Sciatic nerve (tissue), 2 donors: ENCODE results near the gene IL31RA. TPM values are rescaled to one million over a fixed set of nuclear protein-coding genes. Genes with fewer than 3 reads are reported as not detected.

Experiments used
- ATAC-seq: fragments of 200-7000 bp; cut with Tn5 transposase; one replicate; pipeline ENCODE4 v1.9.1; 2020; ENCODE audit warnings: mild to moderate bottlenecking, moderate library complexity
- DNase-seq: peaks from one replicate; pipeline ENCODE4 v3.0.0-alpha.2; 2020; ENCODE audit warnings: low spot score
- intact Hi-C: fragments of 100-400 bp; cut with DNase I; formaldehyde crosslinking; loops from one replicate; pipeline ENCODE4 v1.14.2; 2022
- total RNA-seq: library from RNA; stranded (reverse); fragmentation: NEBNext Ultra II Directional; extraction: Animal tissue kit (Norgen Biotek cat#: 25700); gene quantifications from one replicate; pipeline ENCODE4 v1.2.1, GENCODE V29; 2021
- donor health status: DM: no; HTN: no; CAD: no.
- donor health status: DM: no; HTN: no; CAD: no.

IL31RA gene
- total RNA-seq, 1 donor from 2014 or later: not detected

DNA sequence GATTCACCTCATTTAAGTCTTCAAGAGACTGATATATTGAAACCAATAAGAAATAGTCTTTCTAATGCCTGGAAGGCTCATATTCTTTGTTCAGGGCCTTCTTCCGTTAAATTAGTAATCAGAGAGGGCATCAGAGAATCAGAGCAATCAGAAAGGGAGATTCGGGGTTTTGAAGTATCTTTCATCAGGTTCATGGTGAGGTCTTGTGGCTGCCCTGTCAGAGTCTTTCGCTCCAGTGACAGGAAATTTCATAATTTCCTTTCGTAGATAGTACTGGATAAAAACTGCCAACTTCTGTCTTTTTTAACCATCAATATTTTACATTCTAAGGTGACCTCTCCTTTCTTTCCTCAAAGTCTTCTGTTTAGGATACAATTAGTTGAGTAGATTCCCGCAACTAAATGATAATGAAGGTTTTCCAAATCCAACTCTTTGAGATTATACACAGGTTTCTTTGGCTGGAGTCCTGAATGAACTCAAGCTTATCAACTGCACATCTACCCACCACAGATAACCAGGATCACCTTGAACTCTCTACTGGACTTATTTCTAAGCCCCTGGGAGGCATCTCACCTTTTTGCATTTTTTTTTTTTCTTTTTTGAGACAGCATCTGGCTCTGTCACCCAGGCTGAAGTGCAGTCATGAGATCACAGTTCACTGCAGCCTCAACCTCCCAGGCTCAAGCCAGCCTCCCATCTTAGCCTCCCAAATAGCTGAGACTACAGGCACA, 5.5 kb downstream of the IL31RA start:
- DNase-seq (no peak), ATAC-seq (no peak)
- intact Hi-C loops: no loop called here

DNA sequence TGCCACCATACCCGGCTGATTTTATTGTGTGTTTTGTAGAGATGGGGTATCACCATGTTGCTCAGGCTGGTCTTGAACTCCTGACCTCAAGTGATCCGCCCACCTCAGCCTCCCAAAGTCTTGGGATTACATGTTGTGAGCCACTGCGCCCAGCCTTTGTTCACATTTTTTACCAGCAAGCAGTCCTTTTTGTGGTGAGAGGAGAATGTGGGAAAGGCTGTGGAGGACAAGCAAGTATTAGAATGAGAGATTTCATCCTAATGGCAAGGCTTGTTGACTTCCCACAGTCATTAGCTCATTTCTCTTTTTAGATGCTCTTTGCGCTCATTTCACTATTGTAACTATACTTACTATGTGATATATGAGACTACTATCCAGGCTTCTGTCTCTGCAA, 6.1 kb downstream of the IL31RA start:
- ATAC-seq (no peak), DNase-seq (no peak)
- intact Hi-C loops: no loop called here

GRCh38 chr5:55858104-55858503, 6.9 kb downstream of the IL31RA start:
- intact Hi-C loops: no loop called here
- DNase-seq: no peak
- no peak for ATAC-seq

GRCh38 chr5:55860288-55860687, 9.1 kb downstream of the IL31RA start:
- no peak for ATAC-seq

DNA sequence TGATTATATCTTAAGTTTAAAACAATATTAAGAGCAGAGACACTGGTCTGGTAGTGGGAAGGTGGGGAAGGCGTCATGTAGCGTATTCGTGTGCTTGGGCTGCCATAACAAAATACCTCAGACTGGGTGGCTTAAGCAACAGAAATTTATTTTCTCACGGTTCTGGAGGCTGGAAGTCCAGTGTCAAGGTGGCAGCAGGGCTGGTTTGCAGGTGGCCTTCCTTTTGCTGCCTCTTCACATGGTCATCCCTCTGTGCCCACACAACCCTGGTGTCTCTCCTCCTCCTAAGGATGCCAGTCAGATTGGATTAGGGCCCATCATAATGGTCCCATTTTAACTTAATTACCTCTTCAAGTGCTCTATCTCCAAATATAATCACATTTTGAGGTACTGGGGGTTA, 9.6 kb downstream of the IL31RA start:
- DNase-seq: no peak
- intact Hi-C loops: no loop called here
- ATAC-seq: no peak

More at GRCh38 chr5:55860288-55860687, 9.1 kb downstream of the IL31RA start:
- intact Hi-C loops: no loop called here
- no peak for DNase-seq

GRCh38 chr5:55864606-55865541, 13.7 kb downstream of the IL31RA start:
- DNase-seq: no peak
- peak; percentile 22 for ATAC-seq
- intact Hi-C loops: no loop called here

DNA sequence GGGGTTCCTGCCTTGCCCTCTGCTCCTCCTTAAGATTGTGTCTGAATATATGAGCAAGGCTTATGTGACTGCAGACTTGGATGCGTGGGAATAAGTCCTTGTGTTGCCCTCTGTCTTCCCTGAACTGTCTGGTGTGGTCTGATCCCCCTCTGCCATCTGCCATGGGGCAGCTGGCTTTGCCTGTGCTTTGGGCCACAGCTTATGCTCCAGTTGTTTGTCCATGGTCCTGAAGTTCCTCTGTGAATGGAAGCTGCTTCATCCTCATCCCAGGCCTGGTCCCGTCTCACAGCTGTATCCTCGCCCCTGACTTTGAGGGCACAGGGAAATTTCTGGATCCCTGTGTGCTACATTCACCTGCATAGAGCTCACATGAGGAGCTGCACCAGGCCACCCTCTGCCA, 14.7 kb downstream of the IL31RA start:
- no peak for ATAC-seq
- no peak for DNase-seq
- intact Hi-C loops: no loop called here

DNA sequence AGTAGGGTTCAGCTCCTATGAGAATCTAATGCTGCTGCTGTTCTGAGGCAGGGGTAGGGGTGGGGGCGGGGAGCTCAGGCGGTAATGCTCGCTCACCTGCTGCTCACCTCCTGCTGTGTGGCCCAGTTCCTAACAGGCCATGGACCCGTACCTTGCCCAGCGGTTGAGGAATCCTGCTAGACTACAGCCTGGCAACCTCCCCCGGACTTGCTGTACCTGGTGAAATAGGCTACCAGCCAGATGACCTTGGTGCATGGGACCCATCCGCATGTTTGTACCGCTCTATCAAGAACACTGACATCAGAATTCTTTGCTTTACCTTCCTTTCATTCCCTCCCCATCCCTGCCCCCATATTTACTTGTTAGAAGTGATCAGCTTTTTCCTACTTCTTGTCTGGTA, 15.3 kb downstream of the IL31RA start:
- ATAC-seq (no peak), DNase-seq (no peak)
- intact Hi-C loops: no loop called here

GRCh38 chr5:55866934-55867333, 15.8 kb downstream of the IL31RA start:
- ATAC-seq: no peak
- intact Hi-C loops: no loop called here
- no peak for DNase-seq

DNA sequence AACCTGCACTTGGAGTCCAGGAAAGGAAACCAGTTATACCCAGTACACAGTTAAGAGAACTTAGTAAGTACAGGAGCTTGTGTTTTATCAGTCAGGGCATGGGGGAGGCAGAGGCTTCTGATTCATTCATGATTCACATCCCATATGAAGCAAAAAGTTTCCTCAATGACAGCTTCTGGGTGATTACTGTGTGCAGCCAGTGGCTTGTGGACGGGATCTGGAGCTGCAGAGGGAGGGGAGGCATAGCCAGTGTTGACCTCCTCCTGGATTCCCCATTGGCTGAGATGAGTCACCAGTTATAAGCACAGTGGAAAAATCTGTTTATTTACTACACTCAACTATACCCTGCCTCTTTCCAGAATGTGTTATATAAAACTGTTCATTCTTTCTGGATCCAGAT, 17.7 kb downstream of the IL31RA start:
- DNase-seq (no peak), ATAC-seq (peak; percentile 51)
- intact Hi-C loops: no loop called here

DNA sequence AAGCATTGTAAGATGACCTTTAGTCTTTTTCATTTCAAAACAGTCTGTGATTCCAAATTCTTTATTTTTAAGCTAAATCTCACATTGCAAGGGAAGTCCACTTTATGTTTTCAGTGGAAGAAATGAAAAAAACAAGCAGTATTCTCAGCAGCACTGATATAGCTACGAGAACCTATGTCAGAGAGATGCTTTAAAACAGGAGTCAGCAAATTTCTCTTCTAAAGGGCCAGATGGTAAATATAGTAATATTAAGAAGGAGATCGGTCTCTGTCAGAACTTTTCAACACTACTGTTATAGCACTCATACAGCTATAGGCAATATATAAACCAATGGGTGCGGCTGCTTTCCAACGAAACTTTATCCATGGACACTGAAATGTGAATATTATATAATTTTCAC, 18.7 kb downstream of the IL31RA start:
- ATAC-seq (no peak), DNase-seq (no peak)
- intact Hi-C loops: no loop called here

- ATAC-seq: no peak
- intact Hi-C loops: no loop called here
Observed at GRCh38 chr5:55873234-55873633, 22.1 kb downstream of the IL31RA start.

DNA sequence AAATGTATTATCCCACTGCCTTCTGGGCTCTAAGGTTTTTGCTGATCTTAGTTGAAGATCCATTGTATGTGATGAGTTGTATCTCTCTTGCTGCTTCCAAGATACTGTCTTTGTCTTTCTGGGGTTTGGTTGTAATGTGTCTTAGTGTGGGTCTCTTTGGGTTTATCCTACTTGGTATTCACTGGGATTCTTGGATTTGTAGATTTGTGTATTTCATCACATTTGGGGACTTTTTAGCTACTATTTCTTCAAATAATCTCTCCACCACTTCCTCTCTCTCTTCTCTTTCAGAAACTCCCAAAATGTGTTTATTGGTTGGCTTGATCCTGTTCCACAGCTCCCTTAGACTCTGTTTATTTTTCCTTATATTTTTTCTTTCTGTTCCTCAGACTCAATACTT, 26.5 kb downstream of the IL31RA start:
- no peak for DNase-seq
- intact Hi-C loops: no loop called here
- ATAC-seq: no peak

More at GRCh38 chr5:55873234-55873633, 22.1 kb downstream of the IL31RA start:
- no peak for DNase-seq

DNA sequence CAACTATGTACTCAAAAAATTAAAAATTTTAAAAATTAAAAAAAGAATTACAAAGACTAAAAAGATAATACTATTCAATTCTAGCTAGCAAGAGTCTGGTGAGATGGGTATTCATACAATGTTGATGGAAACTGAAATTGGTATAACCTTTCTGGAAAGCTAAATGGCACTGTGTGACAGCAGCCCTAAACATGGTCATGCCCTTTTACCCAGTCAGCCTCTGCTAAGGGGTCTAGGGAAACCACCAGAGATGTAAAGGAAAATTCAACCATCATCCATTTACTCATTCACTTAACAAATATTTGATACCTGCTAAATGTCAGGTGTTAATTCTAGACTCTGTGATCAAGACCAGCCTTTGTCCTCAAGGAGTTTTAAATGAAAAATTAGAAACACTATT, 29.3 kb downstream of the IL31RA start:
- DNase-seq (no peak), ATAC-seq (no peak)
- intact Hi-C loops: no loop called here

DNA sequence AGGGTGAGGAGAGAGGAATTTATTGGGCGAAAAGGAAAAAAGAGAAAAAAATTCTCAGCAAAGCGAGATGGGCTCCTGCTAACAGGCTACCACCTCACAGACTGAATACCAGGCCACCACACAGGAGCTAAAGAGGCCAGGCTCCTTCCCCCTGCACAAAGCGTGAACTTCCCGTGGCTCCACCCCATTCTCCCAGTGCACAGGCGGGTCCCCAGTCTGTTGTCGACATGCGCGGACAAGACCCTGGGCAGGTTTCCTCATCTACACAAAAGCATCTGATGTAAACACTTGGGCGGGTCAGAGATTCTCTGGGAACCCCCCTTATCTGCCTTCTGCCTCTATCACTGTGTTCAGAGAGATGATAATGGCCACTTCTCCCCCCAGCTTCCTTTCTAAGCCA, 34.2 kb downstream of the IL31RA start:
- intact Hi-C loops: no loop called here

GRCh38 chr5:55888205-55888604, 37.0 kb downstream of the IL31RA start:
- ATAC-seq (no peak), DNase-seq (no peak)
- intact Hi-C loops: no loop called here

More for the DNA sequence above, 34.2 kb downstream of the IL31RA start:
- DNase-seq (no peak), ATAC-seq (no peak)

DNA sequence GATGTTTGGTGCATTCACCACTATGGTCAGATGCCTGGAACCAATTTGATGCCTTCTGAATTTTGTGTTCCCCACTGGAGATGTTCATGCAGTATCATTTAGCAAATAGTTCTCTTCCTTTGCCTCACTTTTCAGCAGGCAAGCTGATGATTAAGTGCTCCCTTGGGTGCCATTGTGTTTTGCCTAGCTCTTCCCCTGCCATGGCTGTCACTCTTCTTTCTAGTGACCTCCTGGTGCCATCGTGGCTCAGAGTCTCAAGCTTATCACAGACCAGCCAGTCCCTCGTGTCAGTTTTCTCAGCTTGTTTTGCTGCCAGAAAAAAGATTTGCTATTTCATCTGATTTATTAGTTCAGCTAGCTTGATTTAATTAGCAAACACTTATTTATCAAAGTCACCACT, 41.3 kb downstream of the IL31RA start:
- DNase-seq (no peak), ATAC-seq (no peak)
- intact Hi-C loops: no loop called here

DNA sequence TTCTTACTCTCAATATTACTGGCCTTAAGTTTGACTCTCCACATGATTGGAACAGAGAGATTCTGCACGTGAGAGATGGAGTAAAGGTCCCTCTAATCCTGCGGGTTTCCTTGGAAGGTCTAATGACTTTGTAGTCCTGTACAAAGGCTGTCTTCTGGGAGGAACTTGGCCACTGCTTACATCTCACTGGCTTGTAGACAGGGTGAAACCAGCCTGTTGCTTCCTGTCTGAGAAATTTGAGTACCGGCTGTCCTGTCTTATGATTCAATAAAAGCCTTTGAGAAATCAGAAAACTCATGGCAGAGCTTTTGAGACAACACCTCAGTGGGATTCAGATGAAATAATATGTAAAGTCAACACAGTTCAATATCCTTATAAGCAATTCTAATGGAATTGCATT, 43.0 kb downstream of the IL31RA start:
- ATAC-seq: no peak

DNA sequence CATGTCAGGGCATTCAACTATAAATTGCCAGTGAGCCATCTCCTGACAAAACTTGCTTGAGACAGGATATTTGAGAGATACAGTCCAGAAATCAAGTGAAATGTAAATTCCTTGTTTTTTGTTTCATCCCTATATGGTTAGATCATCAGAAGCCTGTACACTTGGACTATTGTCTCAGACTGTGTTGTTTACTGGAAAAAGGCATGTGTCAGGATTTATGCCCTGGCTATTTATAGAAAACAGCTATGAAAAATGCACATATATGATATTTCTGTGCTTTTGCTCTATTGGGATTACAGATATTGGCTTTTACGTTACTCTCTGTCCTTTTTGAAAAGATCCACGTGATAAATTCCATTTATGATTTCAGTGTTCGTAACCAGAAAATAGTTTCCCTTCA, 44.2 kb downstream of the IL31RA start:
- ATAC-seq (no peak), DNase-seq (no peak)
- intact Hi-C loops: no loop called here

More for the DNA sequence above, 43.0 kb downstream of the IL31RA start:
- no peak for DNase-seq
- intact Hi-C loops: no loop called here

GRCh38 chr5:55896238-55896637, 45.1 kb downstream of the IL31RA start:
- intact Hi-C loops: no loop called here
- DNase-seq: no peak
- no peak for ATAC-seq
